Subcutaneous adipose tissue (tissue), 4 donors: ENCODE data around the gene MYEF2. TPM values are rescaled to one million over a fixed set of nuclear protein-coding genes. Genes with fewer than 3 reads are reported as not detected.

Experiments used
- total RNA-seq, 4 donors: library from RNA; depleted of rRNA; stranded (reverse); fragments of >200 nt; gene quantifications; one replicate each; pipeline ENCODE4 v1.1.0, GENCODE V29; 2016
- TF ChIP-seq, protein P1 (sequence below): fragments of 450-650 bp; IDR thresholded peaks from one replicate; pipeline ENCODE4 v1.5.1; 2016; ENCODE audit warnings: low read depth, mild to moderate bottlenecking, control low read depth, antibody characterized with exemption, moderate library complexity

The MYEF2 gene
- total RNA-seq, 4 donors from 2014 or later, result 5.5 to 14.1 (median 11.2) TPM

DNA sequence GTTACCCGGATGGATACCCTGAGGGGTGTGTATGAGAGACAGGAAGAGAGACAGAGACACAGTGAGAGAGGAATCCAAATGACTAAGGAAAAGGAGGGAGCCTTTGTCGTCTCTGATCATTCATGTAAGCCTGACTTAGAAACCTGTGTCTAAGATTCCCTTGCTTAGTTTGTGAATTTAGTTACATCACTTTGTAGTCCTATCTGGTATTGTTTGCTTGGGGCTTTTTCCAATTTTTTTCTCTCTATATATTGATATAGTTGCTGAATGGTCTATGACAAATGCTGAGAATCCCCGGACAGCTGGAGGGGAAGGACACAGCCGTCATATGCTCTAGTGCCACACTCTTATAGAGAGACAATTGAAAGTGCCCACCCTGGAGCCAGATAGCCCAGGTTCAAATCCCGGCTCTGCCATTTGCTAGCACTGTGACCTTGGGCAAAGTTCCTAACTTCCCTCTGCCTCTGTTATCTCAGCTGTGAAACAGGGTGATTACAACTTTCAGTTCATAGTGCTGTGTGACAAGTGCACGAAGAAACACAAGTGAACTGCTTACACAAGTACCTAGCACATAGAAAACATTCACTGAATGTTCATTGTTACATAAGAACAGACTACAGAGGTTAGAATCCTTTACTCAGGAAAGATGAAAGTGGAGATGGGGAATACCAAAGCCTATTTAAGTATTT, 51.3 kb downstream of the MYEF2 start:
- TF ChIP-seq, protein P1, sequence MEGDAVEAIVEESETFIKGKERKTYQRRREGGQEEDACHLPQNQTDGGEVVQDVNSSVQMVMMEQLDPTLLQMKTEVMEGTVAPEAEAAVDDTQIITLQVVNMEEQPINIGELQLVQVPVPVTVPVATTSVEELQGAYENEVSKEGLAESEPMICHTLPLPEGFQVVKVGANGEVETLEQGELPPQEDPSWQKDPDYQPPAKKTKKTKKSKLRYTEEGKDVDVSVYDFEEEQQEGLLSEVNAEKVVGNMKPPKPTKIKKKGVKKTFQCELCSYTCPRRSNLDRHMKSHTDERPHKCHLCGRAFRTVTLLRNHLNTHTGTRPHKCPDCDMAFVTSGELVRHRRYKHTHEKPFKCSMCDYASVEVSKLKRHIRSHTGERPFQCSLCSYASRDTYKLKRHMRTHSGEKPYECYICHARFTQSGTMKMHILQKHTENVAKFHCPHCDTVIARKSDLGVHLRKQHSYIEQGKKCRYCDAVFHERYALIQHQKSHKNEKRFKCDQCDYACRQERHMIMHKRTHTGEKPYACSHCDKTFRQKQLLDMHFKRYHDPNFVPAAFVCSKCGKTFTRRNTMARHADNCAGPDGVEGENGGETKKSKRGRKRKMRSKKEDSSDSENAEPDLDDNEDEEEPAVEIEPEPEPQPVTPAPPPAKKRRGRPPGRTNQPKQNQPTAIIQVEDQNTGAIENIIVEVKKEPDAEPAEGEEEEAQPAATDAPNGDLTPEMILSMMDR, result no peak

DNA sequence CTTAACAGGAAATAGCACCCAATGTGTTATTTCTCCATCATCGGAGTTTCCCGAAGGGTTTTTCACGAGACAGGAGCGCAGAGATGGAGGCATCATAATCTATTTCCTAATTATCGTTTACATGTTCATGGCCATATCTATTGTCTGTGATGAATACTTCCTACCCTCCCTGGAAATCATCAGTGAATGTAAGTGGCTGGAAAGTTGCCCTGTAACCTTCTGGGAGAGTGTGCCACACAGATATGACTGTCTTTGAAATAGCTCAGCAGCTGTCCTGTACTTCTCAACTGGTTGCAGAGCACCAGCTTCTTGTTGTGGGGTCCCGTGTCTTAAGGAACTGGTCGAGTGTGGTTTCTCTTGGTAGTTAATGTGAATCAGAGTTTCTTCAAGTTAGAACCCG, 56.2 kb downstream of the MYEF2 start:
- TF ChIP-seq, protein P1, result no peak

DNA sequence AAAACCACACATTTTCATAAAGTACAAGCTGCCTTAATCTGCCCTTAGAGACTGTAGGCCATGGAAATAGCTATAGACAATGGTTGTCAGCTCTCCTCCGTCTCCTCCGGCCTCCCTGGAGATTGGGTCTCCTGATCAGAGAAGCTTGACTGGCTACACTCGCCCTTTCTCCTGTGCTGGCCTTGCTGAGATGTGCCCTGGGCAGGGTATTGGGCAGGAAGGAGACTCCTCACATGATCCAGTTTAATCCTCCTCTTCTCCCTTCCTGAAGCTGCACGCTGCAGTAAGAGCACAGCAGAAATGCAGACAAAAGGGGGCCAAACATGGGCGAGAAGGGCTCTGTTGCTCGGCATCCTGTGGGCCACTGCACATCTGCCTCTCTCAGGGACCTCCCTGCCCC, 57.4 kb downstream of the MYEF2 start, which contains the start of gene SLC24A5:
SLC24A5 (plus strand) TSS at position 246 of the 400 bp plus-strand sequence; CDS start at position 301, 55 bp downstream.
- TF ChIP-seq, protein P1, result no peak

DNA sequence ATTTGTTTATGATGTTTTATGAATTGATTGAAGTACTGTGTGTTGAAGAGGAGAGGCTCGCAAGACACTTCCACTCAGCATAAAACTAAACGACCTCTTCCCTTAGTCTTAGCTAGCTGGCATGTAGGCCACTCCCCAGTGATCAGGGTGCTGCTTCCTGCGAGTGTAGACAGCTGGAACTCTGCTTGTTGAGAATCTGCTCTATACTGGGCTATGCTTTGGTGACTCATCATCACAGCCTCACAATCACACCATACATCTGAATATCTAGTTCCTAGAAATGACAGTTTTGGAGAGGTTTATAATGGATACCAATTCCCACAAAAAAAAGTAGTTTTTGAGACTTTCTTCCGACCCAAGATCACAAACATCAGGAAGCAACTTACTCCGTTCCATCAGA, 58.8 kb downstream of the MYEF2 start:
- TF ChIP-seq, protein P1, result no peak

DNA sequence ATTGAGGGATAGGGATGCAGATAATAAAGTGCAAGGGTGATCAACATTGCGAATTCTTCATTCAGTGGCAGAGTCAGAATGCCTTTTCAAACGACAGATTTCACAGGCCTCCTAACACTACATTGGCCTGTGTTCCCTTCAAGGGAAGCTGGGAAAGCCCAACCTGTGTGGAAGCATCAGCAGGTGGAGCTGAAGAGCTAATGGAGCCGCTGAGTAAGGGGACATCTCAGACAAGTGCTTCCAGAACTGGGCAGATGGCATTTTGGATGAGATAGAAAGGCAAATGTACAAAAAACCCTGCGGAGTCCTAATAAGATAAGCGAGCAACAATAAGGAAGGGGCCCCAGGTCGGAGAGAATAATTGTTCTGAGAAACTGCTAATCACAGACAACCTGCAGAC, 65.9 kb downstream of the MYEF2 start:
- TF ChIP-seq, protein P1, result no peak

DNA sequence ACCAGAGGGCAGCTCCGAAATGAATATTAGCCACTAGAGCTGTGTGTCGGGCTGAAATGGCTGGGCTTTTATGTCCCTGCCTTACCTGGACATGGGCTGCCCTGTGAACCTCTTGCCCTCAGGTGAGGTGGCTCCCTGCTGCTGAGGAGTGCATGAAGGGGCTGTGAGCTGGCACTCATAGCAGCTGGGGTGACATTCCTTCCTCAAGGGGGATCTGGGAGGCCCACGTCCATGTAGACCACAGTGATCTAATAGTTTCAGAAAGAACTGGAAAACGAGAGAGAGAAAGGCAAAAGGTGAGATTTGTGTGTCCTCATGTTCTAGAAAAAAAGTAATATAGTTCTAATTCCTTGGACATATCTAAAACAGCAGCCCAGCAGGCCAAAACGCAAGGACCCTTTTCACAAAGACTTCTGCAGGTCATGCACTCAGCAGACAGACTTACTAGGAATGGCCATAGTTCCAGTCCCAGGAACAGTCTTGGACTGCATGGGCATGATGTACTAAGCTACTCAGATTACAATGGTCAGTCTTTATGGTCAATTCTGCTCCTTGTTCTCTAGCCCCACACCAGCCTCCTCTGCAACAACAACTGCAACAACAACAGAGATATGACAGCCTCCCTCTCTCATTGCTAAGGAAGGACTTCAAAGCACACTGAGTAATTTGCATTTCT, 68.1 kb downstream of the MYEF2 start:
- TF ChIP-seq, protein P1, result no peak

DNA sequence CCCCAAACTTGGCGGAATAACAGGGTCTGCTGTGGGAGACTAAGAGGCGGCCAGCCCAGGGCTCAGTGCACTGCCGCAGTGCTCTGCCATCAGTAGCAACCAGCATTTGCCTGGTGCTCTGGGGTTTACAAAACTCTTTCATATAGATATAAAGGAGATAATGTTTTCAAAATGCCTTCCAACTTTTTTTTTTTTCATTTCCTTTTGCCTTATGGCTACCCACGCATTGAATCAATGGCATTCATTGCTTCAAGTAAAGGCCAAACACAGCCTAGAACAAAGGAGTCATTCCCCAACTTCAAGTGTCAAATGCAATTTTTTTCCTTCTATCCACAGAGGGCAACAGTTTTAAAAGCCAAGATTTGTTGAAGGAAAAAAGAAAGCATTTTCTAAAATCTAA, 68.9 kb downstream of the MYEF2 start:
- TF ChIP-seq, protein P1, result no peak
